Duodenal mucosa (tissue), 2 donors: Measurements from ENCODE around the gene APOL2.

Experiments used
- H3K27ac ChIP-seq: one replicate; pipeline ENCODE4 v1.7.0; 2013; ENCODE audit warnings: low read depth, low read length
- H3K27me3 ChIP-seq, 2 donors: one replicate each; pipeline ENCODE4 v1.7.0; 2013; ENCODE audit warnings: low read length in 2 of 2, control low read depth in 1 of 2; ENCODE audit not compliant: insufficient read depth in 2 of 2, control insufficient read depth in 1 of 2
- H3K36me3 ChIP-seq, 2 donors: one replicate each; pipeline ENCODE4 v1.7.0; 2013; ENCODE audit warnings: low read length in 2 of 2, control low read depth in 1 of 2; ENCODE audit not compliant: insufficient read depth in 2 of 2, control insufficient read depth in 1 of 2
- H3K4me1 ChIP-seq, 2 donors: one replicate each; pipeline ENCODE4 v1.7.0; 2013; ENCODE audit warnings: low read length in 2 of 2, control low read depth in 1 of 2; ENCODE audit not compliant: insufficient read depth in 2 of 2, control insufficient read depth in 1 of 2
- H3K4me3 ChIP-seq, 2 donors: one replicate each; pipeline ENCODE4 v1.7.0; 2013; ENCODE audit warnings: low read length in 2 of 2, low read depth in 1 of 2
- H3K9ac ChIP-seq, 2 donors: one replicate each; pipeline ENCODE4 v1.7.0; 2013; ENCODE audit warnings: low read length in 2 of 2, low read depth in 1 of 2
- H3K9me3 ChIP-seq, 2 donors: one replicate each; pipeline ENCODE4 v1.7.0; 2013; ENCODE audit warnings: low read length in 2 of 2, control low read depth in 1 of 2; ENCODE audit not compliant: control insufficient read depth in 1 of 2

APOL2 gene

GRCh38 chr22:36177160-36177559 lies 62.2 kb downstream of the APOL2 start:
- no peaks in the 10 kb centered on the region for H3K36me3 ChIP-seq
- H3K27ac ChIP-seq, result no peak overlapping the region
- no peak overlapping the region for H3K9ac ChIP-seq
- H3K4me1 ChIP-seq, result peaks cover 4 to 5% of the 10 kb centered on the region in 2 donors
- H3K27me3 ChIP-seq, result no peaks in the 10 kb centered on the region
- H3K9me3 ChIP-seq, result no peaks in the 10 kb centered on the region
- no peak overlapping the region for H3K4me3 ChIP-seq
